HEK293 (cell line): ENCODE data around the gene STEAP1B.

ENCODE experiments used
- KLF16 ChIP-seq: fragments of 450-650 bp; formaldehyde crosslinking; IDR thresholded peaks from 2 replicates; pipeline ENCODE4 v1.5.1; 2017; ENCODE audit warnings: missing biosample characterization, missing genetic modification characterization
- ZNF501 ChIP-seq: fragments of 450-650 bp; formaldehyde crosslinking; IDR thresholded peaks from 2 replicates; pipeline ENCODE4 v1.5.1; 2016; ENCODE audit warnings: missing biosample characterization, missing genetic modification characterization
- ZSCAN23 ChIP-seq: fragments of 450-650 bp; formaldehyde crosslinking; IDR thresholded peaks from 2 replicates; pipeline ENCODE4 v1.5.1; 2016; ENCODE audit warnings: missing biosample characterization, missing genetic modification characterization
- TF ChIP-seq, protein P1 (sequence below): fragments of 450-650 bp; formaldehyde crosslinking; IDR thresholded peaks from 2 replicates; pipeline ENCODE4 v1.5.1; 2016; ENCODE audit warnings: missing biosample characterization, missing genetic modification characterization

DNA sequence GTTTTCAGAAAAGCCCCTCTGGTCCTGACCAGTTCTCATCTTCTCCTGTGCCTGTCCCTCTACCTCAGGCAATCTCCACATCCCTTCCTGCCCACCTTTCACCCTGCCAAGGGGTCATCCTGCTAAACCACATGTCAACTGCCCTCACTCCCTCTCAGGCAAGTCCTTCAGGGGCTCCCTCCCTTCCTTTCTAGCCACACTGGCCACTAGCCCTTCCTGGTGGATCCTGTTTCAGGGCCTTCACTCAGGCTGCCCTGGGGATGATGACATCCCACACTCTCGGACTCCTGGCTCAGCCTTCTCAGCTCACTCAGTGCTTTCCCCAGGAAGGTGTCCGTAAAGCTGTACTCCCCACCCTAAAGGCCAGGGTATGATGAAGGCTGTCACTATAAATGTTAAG is 13.4 kb downstream of the STEAP1B start:
- TF ChIP-seq, protein P1, sequence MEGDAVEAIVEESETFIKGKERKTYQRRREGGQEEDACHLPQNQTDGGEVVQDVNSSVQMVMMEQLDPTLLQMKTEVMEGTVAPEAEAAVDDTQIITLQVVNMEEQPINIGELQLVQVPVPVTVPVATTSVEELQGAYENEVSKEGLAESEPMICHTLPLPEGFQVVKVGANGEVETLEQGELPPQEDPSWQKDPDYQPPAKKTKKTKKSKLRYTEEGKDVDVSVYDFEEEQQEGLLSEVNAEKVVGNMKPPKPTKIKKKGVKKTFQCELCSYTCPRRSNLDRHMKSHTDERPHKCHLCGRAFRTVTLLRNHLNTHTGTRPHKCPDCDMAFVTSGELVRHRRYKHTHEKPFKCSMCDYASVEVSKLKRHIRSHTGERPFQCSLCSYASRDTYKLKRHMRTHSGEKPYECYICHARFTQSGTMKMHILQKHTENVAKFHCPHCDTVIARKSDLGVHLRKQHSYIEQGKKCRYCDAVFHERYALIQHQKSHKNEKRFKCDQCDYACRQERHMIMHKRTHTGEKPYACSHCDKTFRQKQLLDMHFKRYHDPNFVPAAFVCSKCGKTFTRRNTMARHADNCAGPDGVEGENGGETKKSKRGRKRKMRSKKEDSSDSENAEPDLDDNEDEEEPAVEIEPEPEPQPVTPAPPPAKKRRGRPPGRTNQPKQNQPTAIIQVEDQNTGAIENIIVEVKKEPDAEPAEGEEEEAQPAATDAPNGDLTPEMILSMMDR (tag by site-specific recombination), result no peak
- TF ChIP-seq ZSCAN23 (tag by site-specific recombination) (no peak), ZNF501 (tag by site-specific recombination) (no peak), KLF16 (tag by site-specific recombination) (no peak)
